Fibroblast of the aortic adventitia (primary cell): Measurements from ENCODE around the gene SLC6A3. TPM values are rescaled to one million over a fixed set of nuclear protein-coding genes. Genes with fewer than 3 reads are reported as not detected.

Source experiments
- DNase-seq: peaks from one replicate; pipeline ENCODE4 v3.0.0-alpha.2; 2010; ENCODE audit warnings: low read depth
- H3K4me3 ChIP-seq: 2 replicates; pipeline ENCODE4 v1.5.1; 2011; ENCODE audit warnings: low read depth, mild to moderate bottlenecking, control low read depth, low read length, moderate library complexity
- CTCF ChIP-seq: IDR thresholded peaks from 2 replicates; pipeline ENCODE4 v1.5.1; 2011; ENCODE audit warnings: mild to moderate bottlenecking, low read length, control low read depth, inconsistent platforms; ENCODE audit not compliant: insufficient read depth
- total RNA-seq: library from RNA; depleted of rRNA; stranded (reverse); fragments of >200 nt; gene quantifications from 2 replicates; pipeline ENCODE4 v1.2.3, GENCODE V29; 2012; ENCODE audit warnings: low replicate concordance

Gene SLC6A3
- total RNA-seq, 1 donor, result not detected

GRCh38 chr5:1370006-1370405 lies 75.2 kb downstream of the SLC6A3 start:
- TF ChIP-seq CTCF, result no peak
- no peak overlapping the region for H3K4me3 ChIP-seq
- no peak for DNase-seq

- no peak overlapping the region for H3K4me3 ChIP-seq
- TF ChIP-seq CTCF, result no peak
- DNase-seq, result no peak
These were observed 76.5 kb downstream of the SLC6A3 start for GRCh38 chr5:1368756-1369155.

GRCh38 chr5:1368236-1368635 lies 77.0 kb downstream of the SLC6A3 start:
- no peak for DNase-seq
- TF ChIP-seq CTCF, result no peak
- no peak overlapping the region for H3K4me3 ChIP-seq

- H3K4me3 ChIP-seq, result no peak overlapping the region
- no peak for TF ChIP-seq CTCF
- no peak for DNase-seq
These were observed 78.1 kb downstream of the SLC6A3 start for GRCh38 chr5:1367149-1367548.

GRCh38 chr5:1366514-1366913 lies 78.7 kb downstream of the SLC6A3 start:
- no peak overlapping the region for H3K4me3 ChIP-seq
- no peak for TF ChIP-seq CTCF
- no peak for DNase-seq

- no peak for DNase-seq
- TF ChIP-seq CTCF, result no peak
- H3K4me3 ChIP-seq, result no peak overlapping the region
These were observed 81.0 kb downstream of the SLC6A3 start for GRCh38 chr5:1364211-1364610.

GRCh38 chr5:1363581-1363980 lies 81.7 kb downstream of the SLC6A3 start:
- no peak overlapping the region for H3K4me3 ChIP-seq
- no peak for TF ChIP-seq CTCF
- DNase-seq, result no peak
